Neural cell (in vitro differentiated cells): Measurements from ENCODE around the gene IL9. TPM values are rescaled to one million over a fixed set of nuclear protein-coding genes. Genes with fewer than 3 reads are reported as not detected.

Experiments
- H2AFZ ChIP-seq: fragments of 200-600, 300-800 bp; sonication (generic), shearing (Covaris generic); 2 replicates; pipeline ENCODE4 v1.6.0; 2014; ENCODE audit warnings: low read depth, mild to moderate bottlenecking, antibody characterized with exemption, low read length, moderate library complexity
- H3F3A ChIP-seq: fragments of 200-600 bp; shearing (Covaris generic); 2 replicates; pipeline ENCODE4 v1.6.1; 2016; ENCODE audit warnings: mild to moderate bottlenecking, moderate library complexity, mixed read lengths, antibody characterized with exemption, low read length; ENCODE audit not compliant: insufficient read depth, poor library complexity, severe bottlenecking
- H3K27ac ChIP-seq: fragments of 200-600, 300-800 bp; sonication (generic), shearing (Covaris generic); 2 replicates; pipeline ENCODE4 v1.5.1; 2014; ENCODE audit warnings: mild to moderate bottlenecking, low read length, moderate library complexity
- H3K27me3 ChIP-seq: fragments of 300-800, 200-600 bp; sonication (generic), shearing (Covaris generic); 2 replicates; pipeline ENCODE4 v1.6.0; 2014; ENCODE audit warnings: mild to moderate bottlenecking, low read depth, low read length, moderate library complexity; ENCODE audit not compliant: insufficient read depth
- H3K36me3 ChIP-seq: fragments of 300-800, 200-600 bp; sonication (generic), shearing (Covaris generic); 2 replicates; pipeline ENCODE4 v1.5.1; 2014; ENCODE audit warnings: mild to moderate bottlenecking, antibody characterized with exemption, low read length, moderate library complexity; ENCODE audit not compliant: insufficient read depth
- H3K4me2 ChIP-seq: fragments of 300-800, 200-600 bp; sonication (generic), shearing (Covaris generic); 2 replicates; pipeline ENCODE4 v1.6.0; 2014; ENCODE audit warnings: mild to moderate bottlenecking, low read length
- H3K4me3 ChIP-seq: fragments of 300-800, 200-600 bp; sonication (generic), shearing (Covaris generic); 2 replicates; pipeline ENCODE4 v1.5.1; 2014; ENCODE audit warnings: mild to moderate bottlenecking, low read length, moderate library complexity
- H3K79me2 ChIP-seq: fragments of 200-600 bp; shearing (Covaris generic); replicated peaks from 2 replicates; pipeline ENCODE4 v1.6.0; 2014; ENCODE audit warnings: mild to moderate bottlenecking, low read length, moderate library complexity; ENCODE audit not compliant: insufficient read depth
- H3K9ac ChIP-seq: fragments of 300-800, 200-600 bp; sonication (generic), shearing (Covaris generic); 2 replicates; pipeline ENCODE4 v1.6.1; 2016; ENCODE audit warnings: mild to moderate bottlenecking, low read length, mixed read lengths
- H3K9me2 ChIP-seq: fragments of 200-600 bp; shearing (Covaris generic); 2 replicates; pipeline ENCODE4 v1.6.1; 2016; ENCODE audit warnings: mild to moderate bottlenecking, low read length, mixed read lengths; ENCODE audit not compliant: insufficient read depth
- H3K9me3 ChIP-seq: fragments of 200-600, 300-800 bp; sonication (generic), shearing (Covaris generic); 2 replicates; pipeline ENCODE4 v1.6.1; 2016; ENCODE audit warnings: mild to moderate bottlenecking, mixed run types, low read length, moderate library complexity, mixed read lengths
- H4K20me1 ChIP-seq: fragments of 200-600 bp; shearing (Covaris generic); 2 replicates; pipeline ENCODE4 v1.6.1; 2016; ENCODE audit warnings: mild to moderate bottlenecking, mixed run types; ENCODE audit not compliant: insufficient read depth
- CTCF ChIP-seq: fragments of 450-650 bp; IDR thresholded peaks from 2 replicates; pipeline ENCODE4 v1.5.1; 2014; ENCODE audit warnings: antibody characterized with exemption, mild to moderate bottlenecking, moderate library complexity; ENCODE audit not compliant: poor library complexity, severe bottlenecking
- EP300 ChIP-seq: fragments of 450-650 bp; conservative IDR thresholded peaks from 2 replicates; pipeline ENCODE4 v1.6.1; 2014; ENCODE audit warnings: antibody characterized with exemption, mild to moderate bottlenecking, moderate library complexity; ENCODE audit not compliant: poor library complexity, severe bottlenecking
- EZH2 ChIP-seq: fragments of 200-600, 300-800 bp; shearing (Covaris generic), sonication (generic); IDR thresholded peaks from 2 replicates; pipeline ENCODE4 v1.6.1; 2014; ENCODE audit warnings: antibody characterized with exemption, low read length, borderline replicate concordance, mild to moderate bottlenecking; ENCODE audit not compliant: insufficient read depth, poor library complexity, severe bottlenecking
- MXI1 ChIP-seq: fragments of 450-650 bp; conservative IDR thresholded peaks from 2 replicates; pipeline ENCODE4 v1.6.1; 2014; ENCODE audit warnings: antibody characterized with exemption, mild to moderate bottlenecking; ENCODE audit not compliant: poor library complexity, severe bottlenecking
- POLR2AphosphoS5 ChIP-seq: IDR thresholded peaks from 2 replicates; pipeline ENCODE4 v1.6.1; 2012
- RAD21 ChIP-seq: fragments of 450-650 bp; conservative IDR thresholded peaks from 2 replicates; pipeline ENCODE4 v1.6.1; 2014; ENCODE audit warnings: antibody characterized with exemption, mild to moderate bottlenecking, moderate library complexity
- REST ChIP-seq: IDR thresholded peaks from 2 replicates; pipeline ENCODE4 v1.6.1; 2012; ENCODE audit warnings: borderline replicate concordance
- SMC3 ChIP-seq: fragments of 450-650 bp; conservative IDR thresholded peaks from 2 replicates; pipeline ENCODE4 v1.6.1; 2014; ENCODE audit warnings: antibody characterized with exemption, mild to moderate bottlenecking, moderate library complexity; ENCODE audit not compliant: poor library complexity
- TAF1 ChIP-seq: IDR thresholded peaks from 2 replicates; pipeline ENCODE4 v1.6.1; 2012; ENCODE audit warnings: low read depth
- polyA plus RNA-seq: library from polyadenylated mRNA; depleted of rRNA; stranded (reverse); fragments of >200 nt; gene quantifications from 2 replicates; pipeline ENCODE4 v1.2.3, GENCODE V29; 2014

Gene IL9
- polyA plus RNA-seq, 1 donor from 2014 or later: not detected

GRCh38 chr5:135898651-135899050 lies 3.0 kb upstream of the IL9 start:
- H3K9ac ChIP-seq: no peak overlapping the region
- no peaks in the 10 kb centered on the region for H3K9me2 ChIP-seq
- no peaks in the 10 kb centered on the region for H3K9me3 ChIP-seq
- no peaks in the 10 kb centered on the region for H3K36me3 ChIP-seq
- no peak for TF ChIP-seq CTCF
- TF ChIP-seq EP300: no peak
- no peak for TF ChIP-seq MXI1
- TF ChIP-seq POLR2AphosphoS5: no peak
- TF ChIP-seq REST: no peak
- TF ChIP-seq TAF1: no peak
- no peak for TF ChIP-seq RAD21
- no peak for TF ChIP-seq EZH2
- TF ChIP-seq SMC3: no peak
- no peaks in the 10 kb centered on the region for H3K79me2 ChIP-seq
- no peak overlapping the region for H3K4me2 ChIP-seq
- H3K4me3 ChIP-seq: no peak overlapping the region
- no peaks in the 10 kb centered on the region for H3K27me3 ChIP-seq
- no peaks in the 10 kb centered on the region for H4K20me1 ChIP-seq
- no peak overlapping the region for H2AFZ ChIP-seq
- H3F3A ChIP-seq: no peaks in the 10 kb centered on the region
- no peak overlapping the region for H3K27ac ChIP-seq

GRCh38 chr5:135894789-135895188 lies 852 bp downstream of the IL9 start:
- H3K9me3 ChIP-seq: no peaks in the 10 kb centered on the region
- no peaks in the 10 kb centered on the region for H3K79me2 ChIP-seq
- no peaks in the 10 kb centered on the region for H3K27me3 ChIP-seq
- H3K36me3 ChIP-seq: no peaks in the 10 kb centered on the region
- H3K4me2 ChIP-seq: no peak overlapping the region
- no peaks in the 10 kb centered on the region for H4K20me1 ChIP-seq
- no peaks in the 10 kb centered on the region for H3F3A ChIP-seq
- H3K9me2 ChIP-seq: no peaks in the 10 kb centered on the region
- no peak overlapping the region for H3K27ac ChIP-seq
- TF ChIP-seq RAD21: no peak
- no peak for TF ChIP-seq CTCF
- TF ChIP-seq REST: no peak
- TF ChIP-seq POLR2AphosphoS5: no peak
- TF ChIP-seq SMC3: no peak
- TF ChIP-seq MXI1: no peak
- TF ChIP-seq EP300: no peak
- no peak for TF ChIP-seq EZH2
- no peak for TF ChIP-seq TAF1
- no peak overlapping the region for H3K9ac ChIP-seq
- no peak overlapping the region for H3K4me3 ChIP-seq
- H2AFZ ChIP-seq: no peak overlapping the region
